HEK293 (cell line): ENCODE results near the gene OTUD1.
A peak's percentile ranks its signal among the peaks of the same experiment; 100 is the strongest.

Experiments used
- HIC1 ChIP-seq: fragments of 450-650 bp; formaldehyde crosslinking; IDR thresholded peaks from 2 replicates; pipeline ENCODE4 v1.5.1; 2016; ENCODE audit warnings: missing biosample characterization, missing genetic modification characterization
- HOXA7 ChIP-seq: sonication (generic); formaldehyde crosslinking; IDR thresholded peaks from 2 replicates; pipeline ENCODE4 v1.8.1; 2022; ENCODE audit warnings: missing genetic modification reagents, borderline replicate concordance
- RBAK ChIP-seq: fragments of 450-650 bp; formaldehyde crosslinking; IDR thresholded peaks from 2 replicates; pipeline ENCODE4 v1.5.1; 2016; ENCODE audit warnings: missing biosample characterization, missing genetic modification characterization
- REST ChIP-seq: fragments of 450-650 bp; formaldehyde crosslinking; IDR thresholded peaks from 2 replicates; pipeline ENCODE4 v1.5.1; 2016; ENCODE audit warnings: missing biosample characterization, missing genetic modification characterization
- SCRT2 ChIP-seq: fragments of 450-650 bp; formaldehyde crosslinking; IDR thresholded peaks from 2 replicates; pipeline ENCODE4 v1.5.1; 2016; ENCODE audit warnings: missing biosample characterization, missing genetic modification characterization
- SP2 ChIP-seq: fragments of 450-650 bp; formaldehyde crosslinking; IDR thresholded peaks from 2 replicates; pipeline ENCODE4 v1.5.1; 2016; ENCODE audit warnings: missing biosample characterization, missing genetic modification characterization
- YY1 ChIP-seq: fragments of 450-650 bp; formaldehyde crosslinking; IDR thresholded peaks from 2 replicates; pipeline ENCODE4 v1.5.1; 2018; ENCODE audit warnings: missing biosample characterization, missing genetic modification characterization
- ZBTB10 ChIP-seq: fragments of 450-650 bp; formaldehyde crosslinking; IDR thresholded peaks from 2 replicates; pipeline ENCODE4 v1.5.1; 2016; ENCODE audit warnings: missing biosample characterization, missing genetic modification characterization
- ZBTB11 ChIP-seq: fragments of 450-650 bp; formaldehyde crosslinking; conservative IDR thresholded peaks from 2 replicates; pipeline ENCODE4 v1.5.1; 2016; ENCODE audit warnings: low read depth, missing biosample characterization, missing genetic modification characterization
- ZBTB17 ChIP-seq: fragments of 450-650 bp; formaldehyde crosslinking; IDR thresholded peaks from 2 replicates; pipeline ENCODE4 v1.5.1; 2016; ENCODE audit warnings: missing biosample characterization, missing genetic modification characterization
- ZNF121 ChIP-seq: fragments of 450-650 bp; formaldehyde crosslinking; IDR thresholded peaks from 2 replicates; pipeline ENCODE4 v1.5.1; 2016; ENCODE audit warnings: missing biosample characterization, missing genetic modification characterization
- ZNF16 ChIP-seq: fragments of 450-650 bp; formaldehyde crosslinking; IDR thresholded peaks from 2 replicates; pipeline ENCODE4 v1.5.1; 2016; ENCODE audit warnings: low read depth, missing biosample characterization, missing genetic modification characterization
- ZNF211 ChIP-seq: fragments of 450-650 bp; formaldehyde crosslinking; IDR thresholded peaks from 2 replicates; pipeline ENCODE4 v1.5.1; 2016; ENCODE audit warnings: low read depth, missing biosample characterization, missing genetic modification characterization
- ZNF223 ChIP-seq: fragments of 450-650 bp; formaldehyde crosslinking; IDR thresholded peaks from 2 replicates; pipeline ENCODE4 v1.5.1; 2016; ENCODE audit warnings: missing biosample characterization, missing genetic modification characterization
- ZNF324 ChIP-seq: fragments of 450-650 bp; formaldehyde crosslinking; IDR thresholded peaks from 2 replicates; pipeline ENCODE4 v1.5.1; 2016; ENCODE audit warnings: missing biosample characterization, missing genetic modification characterization
- ZNF473 ChIP-seq: fragments of 450-650 bp; formaldehyde crosslinking; IDR thresholded peaks from 2 replicates; pipeline ENCODE4 v1.5.1; 2017; ENCODE audit warnings: missing biosample characterization, missing genetic modification characterization
- ZNF529 ChIP-seq: fragments of 450-650 bp; formaldehyde crosslinking; IDR thresholded peaks from 2 replicates; pipeline ENCODE4 v1.5.1; 2017; ENCODE audit warnings: missing genetic modification characterization, missing biosample characterization; ENCODE audit not compliant: insufficient replicate concordance
- ZNF560 ChIP-seq: fragments of 450-650 bp; formaldehyde crosslinking; IDR thresholded peaks from 2 replicates; pipeline ENCODE4 v1.5.1; 2017; ENCODE audit warnings: missing biosample characterization, missing genetic modification characterization, borderline replicate concordance
- ZNF747 ChIP-seq: fragments of 450-650 bp; formaldehyde crosslinking; IDR thresholded peaks from 2 replicates; pipeline ENCODE4 v1.5.1; 2016; ENCODE audit warnings: missing biosample characterization, missing genetic modification characterization
- ZNF785 ChIP-seq: fragments of 450-650 bp; formaldehyde crosslinking; IDR thresholded peaks from 2 replicates; pipeline ENCODE4 v1.5.1; 2016; ENCODE audit warnings: missing biosample characterization, missing genetic modification characterization
- ZNF792 ChIP-seq: fragments of 450-650 bp; formaldehyde crosslinking; IDR thresholded peaks from 2 replicates; pipeline ENCODE4 v1.5.1; 2016; ENCODE audit warnings: missing biosample characterization, missing genetic modification characterization
- ZSCAN16 ChIP-seq: fragments of 450-650 bp; formaldehyde crosslinking; IDR thresholded peaks from 2 replicates; pipeline ENCODE4 v1.5.1; 2016; ENCODE audit warnings: missing biosample characterization, missing genetic modification characterization
- TF ChIP-seq, protein P1 (sequence below): fragments of 450-650 bp; formaldehyde crosslinking; IDR thresholded peaks from 2 replicates; pipeline ENCODE4 v1.5.1; 2016; ENCODE audit warnings: missing biosample characterization, missing genetic modification characterization
- TF ChIP-seq, protein P2 (sequence below): fragments of 450-650 bp; formaldehyde crosslinking; IDR thresholded peaks from 2 replicates; pipeline ENCODE4 v1.5.1; 2017; ENCODE audit warnings: missing biosample characterization, missing genetic modification characterization

OTUD1 gene

GRCh38 chr10:23408330-23408976, 30.4 kb upstream of the OTUD1 start (continued):
- TF ChIP-seq YY1 (tag by site-specific recombination): no peak
- TF ChIP-seq ZNF785 (tag by site-specific recombination): no peak
- TF ChIP-seq SP2 (tag by site-specific recombination): peak; percentile 72
- no peak for TF ChIP-seq ZNF211 (tag by site-specific recombination)
- no peak for TF ChIP-seq ZNF223 (tag by site-specific recombination)
- TF ChIP-seq ZNF16 (tag by site-specific recombination): no peak
- TF ChIP-seq ZNF121 (tag by site-specific recombination): no peak
- peak; percentile 90 for TF ChIP-seq HIC1
- no peak for TF ChIP-seq RBAK (tag by site-specific recombination)
- no peak for TF ChIP-seq HOXA7 (CRISPR knock-in tag)
- no peak for TF ChIP-seq ZNF747 (tag by site-specific recombination)
- peak; percentile 76 for TF ChIP-seq ZBTB17 (tag by site-specific recombination)
- TF ChIP-seq ZBTB11 (tag by site-specific recombination): no peak
- no peak for TF ChIP-seq ZNF529 (tag by site-specific recombination)
- no peak for TF ChIP-seq ZNF560 (tag by site-specific recombination)
- TF ChIP-seq ZNF324 (tag by site-specific recombination): peak; percentile 88
- TF ChIP-seq REST (tag by site-specific recombination): no peak
- TF ChIP-seq, protein P1, sequence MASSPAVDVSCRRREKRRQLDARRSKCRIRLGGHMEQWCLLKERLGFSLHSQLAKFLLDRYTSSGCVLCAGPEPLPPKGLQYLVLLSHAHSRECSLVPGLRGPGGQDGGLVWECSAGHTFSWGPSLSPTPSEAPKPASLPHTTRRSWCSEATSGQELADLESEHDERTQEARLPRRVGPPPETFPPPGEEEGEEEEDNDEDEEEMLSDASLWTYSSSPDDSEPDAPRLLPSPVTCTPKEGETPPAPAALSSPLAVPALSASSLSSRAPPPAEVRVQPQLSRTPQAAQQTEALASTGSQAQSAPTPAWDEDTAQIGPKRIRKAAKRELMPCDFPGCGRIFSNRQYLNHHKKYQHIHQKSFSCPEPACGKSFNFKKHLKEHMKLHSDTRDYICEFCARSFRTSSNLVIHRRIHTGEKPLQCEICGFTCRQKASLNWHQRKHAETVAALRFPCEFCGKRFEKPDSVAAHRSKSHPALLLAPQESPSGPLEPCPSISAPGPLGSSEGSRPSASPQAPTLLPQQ: peak; percentile 93
- no peak; the same call in 1 of the 2 replicates for TF ChIP-seq ZNF792
- no peak for TF ChIP-seq ZNF473
- TF ChIP-seq, protein P2, sequence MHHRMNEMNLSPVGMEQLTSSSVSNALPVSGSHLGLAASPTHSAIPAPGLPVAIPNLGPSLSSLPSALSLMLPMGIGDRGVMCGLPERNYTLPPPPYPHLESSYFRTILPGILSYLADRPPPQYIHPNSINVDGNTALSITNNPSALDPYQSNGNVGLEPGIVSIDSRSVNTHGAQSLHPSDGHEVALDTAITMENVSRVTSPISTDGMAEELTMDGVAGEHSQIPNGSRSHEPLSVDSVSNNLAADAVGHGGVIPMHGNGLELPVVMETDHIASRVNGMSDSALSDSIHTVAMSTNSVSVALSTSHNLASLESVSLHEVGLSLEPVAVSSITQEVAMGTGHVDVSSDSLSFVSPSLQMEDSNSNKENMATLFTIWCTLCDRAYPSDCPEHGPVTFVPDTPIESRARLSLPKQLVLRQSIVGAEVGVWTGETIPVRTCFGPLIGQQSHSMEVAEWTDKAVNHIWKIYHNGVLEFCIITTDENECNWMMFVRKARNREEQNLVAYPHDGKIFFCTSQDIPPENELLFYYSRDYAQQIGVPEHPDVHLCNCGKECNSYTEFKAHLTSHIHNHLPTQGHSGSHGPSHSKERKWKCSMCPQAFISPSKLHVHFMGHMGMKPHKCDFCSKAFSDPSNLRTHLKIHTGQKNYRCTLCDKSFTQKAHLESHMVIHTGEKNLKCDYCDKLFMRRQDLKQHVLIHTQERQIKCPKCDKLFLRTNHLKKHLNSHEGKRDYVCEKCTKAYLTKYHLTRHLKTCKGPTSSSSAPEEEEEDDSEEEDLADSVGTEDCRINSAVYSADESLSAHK (tag by site-specific recombination): peak; percentile 92
- no peak for TF ChIP-seq ZSCAN16 (tag by site-specific recombination)
- no peak for TF ChIP-seq SCRT2 (tag by site-specific recombination)
- no peak for TF ChIP-seq ZBTB10 (tag by site-specific recombination)
